ENCODE data around the gene NLGN4Y.

DNA sequence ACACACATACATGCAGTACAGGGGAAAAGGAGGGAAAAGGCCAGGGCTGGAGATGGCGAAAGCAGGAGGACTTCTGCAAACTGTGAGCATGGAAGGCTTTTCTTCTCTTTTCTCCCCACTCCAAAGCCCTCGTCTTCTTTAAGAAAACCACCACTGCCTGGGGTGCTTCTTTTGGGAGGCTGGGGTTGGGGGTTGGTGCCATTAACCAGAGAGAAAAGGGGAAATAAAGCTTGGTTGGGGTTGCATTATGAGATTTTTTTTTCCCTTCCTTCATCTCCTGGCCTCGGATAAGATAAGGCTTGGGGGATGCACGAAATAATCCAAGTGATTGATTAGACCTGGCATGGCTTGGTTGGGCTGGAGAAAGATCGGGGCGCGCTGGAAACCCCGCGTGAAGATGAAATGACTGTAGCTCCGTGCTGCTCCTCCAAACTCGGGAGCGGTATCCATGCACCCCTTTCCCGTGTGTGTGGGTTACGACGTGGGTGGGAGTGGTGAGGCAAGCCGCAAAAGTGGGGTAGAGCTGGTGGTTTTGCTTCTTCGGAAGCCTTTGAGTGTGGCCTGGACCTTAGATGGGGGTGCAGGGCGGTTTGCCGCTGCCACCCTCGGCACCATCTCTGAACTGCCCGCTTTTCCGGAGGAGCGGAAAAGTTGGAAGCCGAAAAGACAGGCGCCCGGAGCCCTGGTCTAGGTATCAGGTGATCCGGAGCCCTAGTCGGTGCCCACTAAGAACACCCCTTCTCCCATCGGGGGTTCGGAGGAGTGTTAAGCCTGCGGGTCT is 648 bp upstream of the NLGN4Y start:
- TF ChIP-seq, protein P1, sequence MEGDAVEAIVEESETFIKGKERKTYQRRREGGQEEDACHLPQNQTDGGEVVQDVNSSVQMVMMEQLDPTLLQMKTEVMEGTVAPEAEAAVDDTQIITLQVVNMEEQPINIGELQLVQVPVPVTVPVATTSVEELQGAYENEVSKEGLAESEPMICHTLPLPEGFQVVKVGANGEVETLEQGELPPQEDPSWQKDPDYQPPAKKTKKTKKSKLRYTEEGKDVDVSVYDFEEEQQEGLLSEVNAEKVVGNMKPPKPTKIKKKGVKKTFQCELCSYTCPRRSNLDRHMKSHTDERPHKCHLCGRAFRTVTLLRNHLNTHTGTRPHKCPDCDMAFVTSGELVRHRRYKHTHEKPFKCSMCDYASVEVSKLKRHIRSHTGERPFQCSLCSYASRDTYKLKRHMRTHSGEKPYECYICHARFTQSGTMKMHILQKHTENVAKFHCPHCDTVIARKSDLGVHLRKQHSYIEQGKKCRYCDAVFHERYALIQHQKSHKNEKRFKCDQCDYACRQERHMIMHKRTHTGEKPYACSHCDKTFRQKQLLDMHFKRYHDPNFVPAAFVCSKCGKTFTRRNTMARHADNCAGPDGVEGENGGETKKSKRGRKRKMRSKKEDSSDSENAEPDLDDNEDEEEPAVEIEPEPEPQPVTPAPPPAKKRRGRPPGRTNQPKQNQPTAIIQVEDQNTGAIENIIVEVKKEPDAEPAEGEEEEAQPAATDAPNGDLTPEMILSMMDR (conservative IDR thresholded peaks at IDR 0.05 in 1 of 2, IDR thresholded peaks at IDR 0.05 in 1 of 2; ENCODE audit: low read depth in 1 of 2, low read length in 2 of 2), result no peak
- TF ChIP-seq EZH2 (IDR thresholded peaks at IDR 0.05; ENCODE audit: low read length, missing control alignments), result no peak
